ENCODE measurements around the gene ADAM11. TPM values are rescaled to one million over a fixed set of nuclear protein-coding genes. Genes with fewer than 3 reads are reported as not detected.

ADAM11 gene
- total and polyA plus RNA-seq, 2 of the 13 experiments (the other 11 are each of a cell fraction or from before 2014, with no cell fraction given): 0.38 to 0.91 TPM

DNA sequence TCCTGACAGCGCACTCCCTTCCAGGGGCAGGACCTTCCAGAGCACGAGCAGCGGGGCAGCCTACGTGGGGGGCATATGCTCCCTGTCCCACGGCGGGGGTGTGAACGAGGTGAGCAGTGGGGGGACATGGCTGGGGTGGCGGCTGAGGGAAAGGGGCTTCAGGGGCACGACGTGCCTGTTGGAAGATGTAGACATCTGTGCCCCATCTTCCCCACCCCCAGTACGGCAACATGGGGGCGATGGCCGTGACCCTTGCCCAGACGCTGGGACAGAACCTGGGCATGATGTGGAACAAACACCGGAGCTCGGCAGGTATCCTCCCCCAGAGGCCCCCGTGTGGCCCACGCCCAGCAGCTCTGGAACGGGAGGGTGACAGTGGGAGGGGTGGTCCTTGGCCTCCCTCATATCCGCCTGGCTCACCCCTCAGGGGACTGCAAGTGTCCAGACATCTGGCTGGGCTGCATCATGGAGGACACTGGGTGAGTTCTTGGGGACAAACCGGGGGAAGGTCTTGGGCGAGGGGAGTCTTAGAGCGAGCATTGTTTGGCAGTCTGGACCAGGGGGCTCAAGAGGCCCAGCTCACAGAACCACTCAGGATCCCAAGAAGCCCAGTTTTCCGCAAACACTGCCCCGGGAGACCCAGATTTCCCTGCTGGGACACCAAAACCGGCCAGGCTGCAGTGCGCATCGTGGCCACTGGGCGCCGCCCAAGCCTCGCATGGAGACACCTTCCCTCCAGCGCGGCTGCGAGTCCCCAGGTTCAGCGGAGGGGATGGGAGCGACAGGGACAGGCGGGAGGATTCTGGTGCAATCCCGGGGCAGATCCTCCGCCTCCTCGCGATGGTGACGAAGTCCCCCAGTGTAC lies 15.7 kb downstream of the ADAM11 start (continued):
- TF ChIP-seq, protein P1, sequence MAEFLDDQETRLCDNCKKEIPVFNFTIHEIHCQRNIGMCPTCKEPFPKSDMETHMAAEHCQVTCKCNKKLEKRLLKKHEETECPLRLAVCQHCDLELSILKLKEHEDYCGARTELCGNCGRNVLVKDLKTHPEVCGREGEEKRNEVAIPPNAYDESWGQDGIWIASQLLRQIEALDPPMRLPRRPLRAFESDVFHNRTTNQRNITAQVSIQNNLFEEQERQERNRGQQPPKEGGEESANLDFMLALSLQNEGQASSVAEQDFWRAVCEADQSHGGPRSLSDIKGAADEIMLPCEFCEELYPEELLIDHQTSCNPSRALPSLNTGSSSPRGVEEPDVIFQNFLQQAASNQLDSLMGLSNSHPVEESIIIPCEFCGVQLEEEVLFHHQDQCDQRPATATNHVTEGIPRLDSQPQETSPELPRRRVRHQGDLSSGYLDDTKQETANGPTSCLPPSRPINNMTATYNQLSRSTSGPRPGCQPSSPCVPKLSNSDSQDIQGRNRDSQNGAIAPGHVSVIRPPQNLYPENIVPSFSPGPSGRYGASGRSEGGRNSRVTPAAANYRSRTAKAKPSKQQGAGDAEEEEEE (CRISPR knock-in tag; IDR thresholded peaks at IDR 0.05; ENCODE audit: borderline replicate concordance): no peak
- TF ChIP-seq TBX3 (IDR thresholded peaks at IDR 0.05; ENCODE audit: borderline replicate concordance) (no peak), FOXP1 (IDR thresholded peaks at IDR 0.05) (no peak), FOXP1 (CRISPR knock-in tag; IDR thresholded peaks at IDR 0.05) (no peak), MYC (CRISPR knock-in tag; IDR thresholded peaks at IDR 0.05; ENCODE audit: borderline replicate concordance) (peak; percentile 39), KLF12 (CRISPR knock-in tag; IDR thresholded peaks at IDR 0.05; ENCODE audit: borderline replicate concordance) (no peak), HOXA7 (CRISPR knock-in tag; IDR thresholded peaks at IDR 0.05) (no peak), ZNF782 (CRISPR knock-in tag; IDR thresholded peaks at IDR 0.05; ENCODE audit: borderline replicate concordance) (no peak), ZNF567 (CRISPR knock-in tag; IDR thresholded peaks at IDR 0.05; ENCODE audit: borderline replicate concordance) (no peak), NCOA2 (CRISPR knock-in tag; IDR thresholded peaks at IDR 0.05) (0 out of 2 replicates have a peak, but pooled peaks have one; percentile 26), ZNF367 (CRISPR knock-in tag; IDR thresholded peaks at IDR 0.05; ENCODE audit: borderline replicate concordance) (no peak), XBP1 (CRISPR knock-in tag; IDR thresholded peaks at IDR 0.05) (no peak), ZNF879 (CRISPR knock-in tag; IDR thresholded peaks at IDR 0.05) (no peak), GFI1 (CRISPR knock-in tag; IDR thresholded peaks at IDR 0.05; ENCODE audit: borderline replicate concordance) (no peak; the same call in 1 of the 2 replicates), ZNF549 (CRISPR knock-in tag; IDR thresholded peaks at IDR 0.05) (no peak), ZNF331 (CRISPR knock-in tag; IDR thresholded peaks at IDR 0.05) (no peak; the same call in 1 of the 2 replicates), ZIK1 (CRISPR knock-in tag; IDR thresholded peaks at IDR 0.05; ENCODE audit: borderline replicate concordance, low read depth) (no peak), GABPA (IDR thresholded peaks at IDR 0.05; ENCODE audit: low read depth, low read length) (no peak), GABPA (CRISPR knock-in tag; IDR thresholded peaks at IDR 0.05; ENCODE audit: low read depth) (no peak), SAFB2 (CRISPR knock-in tag; IDR thresholded peaks at IDR 0.05; ENCODE audit: borderline replicate concordance, low read depth) (no peak)
- TF ChIP-seq, protein P2, sequence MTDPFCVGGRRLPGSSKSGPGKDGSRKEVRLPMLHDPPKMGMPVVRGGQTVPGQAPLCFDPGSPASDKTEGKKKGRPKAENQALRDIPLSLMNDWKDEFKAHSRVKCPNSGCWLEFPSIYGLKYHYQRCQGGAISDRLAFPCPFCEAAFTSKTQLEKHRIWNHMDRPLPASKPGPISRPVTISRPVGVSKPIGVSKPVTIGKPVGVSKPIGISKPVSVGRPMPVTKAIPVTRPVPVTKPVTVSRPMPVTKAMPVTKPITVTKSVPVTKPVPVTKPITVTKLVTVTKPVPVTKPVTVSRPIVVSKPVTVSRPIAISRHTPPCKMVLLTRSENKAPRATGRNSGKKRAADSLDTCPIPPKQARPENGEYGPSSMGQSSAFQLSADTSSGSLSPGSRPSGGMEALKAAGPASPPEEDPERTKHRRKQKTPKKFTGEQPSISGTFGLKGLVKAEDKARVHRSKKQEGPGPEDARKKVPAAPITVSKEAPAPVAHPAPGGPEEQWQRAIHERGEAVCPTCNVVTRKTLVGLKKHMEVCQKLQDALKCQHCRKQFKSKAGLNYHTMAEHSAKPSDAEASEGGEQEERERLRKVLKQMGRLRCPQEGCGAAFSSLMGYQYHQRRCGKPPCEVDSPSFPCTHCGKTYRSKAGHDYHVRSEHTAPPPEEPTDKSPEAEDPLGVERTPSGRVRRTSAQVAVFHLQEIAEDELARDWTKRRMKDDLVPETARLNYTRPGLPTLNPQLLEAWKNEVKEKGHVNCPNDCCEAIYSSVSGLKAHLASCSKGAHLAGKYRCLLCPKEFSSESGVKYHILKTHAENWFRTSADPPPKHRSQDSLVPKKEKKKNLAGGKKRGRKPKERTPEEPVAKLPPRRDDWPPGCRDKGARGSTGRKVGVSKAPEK (CRISPR knock-in tag; IDR thresholded peaks at IDR 0.05; ENCODE audit: borderline replicate concordance): no peak
- TF ChIP-seq, protein P3, sequence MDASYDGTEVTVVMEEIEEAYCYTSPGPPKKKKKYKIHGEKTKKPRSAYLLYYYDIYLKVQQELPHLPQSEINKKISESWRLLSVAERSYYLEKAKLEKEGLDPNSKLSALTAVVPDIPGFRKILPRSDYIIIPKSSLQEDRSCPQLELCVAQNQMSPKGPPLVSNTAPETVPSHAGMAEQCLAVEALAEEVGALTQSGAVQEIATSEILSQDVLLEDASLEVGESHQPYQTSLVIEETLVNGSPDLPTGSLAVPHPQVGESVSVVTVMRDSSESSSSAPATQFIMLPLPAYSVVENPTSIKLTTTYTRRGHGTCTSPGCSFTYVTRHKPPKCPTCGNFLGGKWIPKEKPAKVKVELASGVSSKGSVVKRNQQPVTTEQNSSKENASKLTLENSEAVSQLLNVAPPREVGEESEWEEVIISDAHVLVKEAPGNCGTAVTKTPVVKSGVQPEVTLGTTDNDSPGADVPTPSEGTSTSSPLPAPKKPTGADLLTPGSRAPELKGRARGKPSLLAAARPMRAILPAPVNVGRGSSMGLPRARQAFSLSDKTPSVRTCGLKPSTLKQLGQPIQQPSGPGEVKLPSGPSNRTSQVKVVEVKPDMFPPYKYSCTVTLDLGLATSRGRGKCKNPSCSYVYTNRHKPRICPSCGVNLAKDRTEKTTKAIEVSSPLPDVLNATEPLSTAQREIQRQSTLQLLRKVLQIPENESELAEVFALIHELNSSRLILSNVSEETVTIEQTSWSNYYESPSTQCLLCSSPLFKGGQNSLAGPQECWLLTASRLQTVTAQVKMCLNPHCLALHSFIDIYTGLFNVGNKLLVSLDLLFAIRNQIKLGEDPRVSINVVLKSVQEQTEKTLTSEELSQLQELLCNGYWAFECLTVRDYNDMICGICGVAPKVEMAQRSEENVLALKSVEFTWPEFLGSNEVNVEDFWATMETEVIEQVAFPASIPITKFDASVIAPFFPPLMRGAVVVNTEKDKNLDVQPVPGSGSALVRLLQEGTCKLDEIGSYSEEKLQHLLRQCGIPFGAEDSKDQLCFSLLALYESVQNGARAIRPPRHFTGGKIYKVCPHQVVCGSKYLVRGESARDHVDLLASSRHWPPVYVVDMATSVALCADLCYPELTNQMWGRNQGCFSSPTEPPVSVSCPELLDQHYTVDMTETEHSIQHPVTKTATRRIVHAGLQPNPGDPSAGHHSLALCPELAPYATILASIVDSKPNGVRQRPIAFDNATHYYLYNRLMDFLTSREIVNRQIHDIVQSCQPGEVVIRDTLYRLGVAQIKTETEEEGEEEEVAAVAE (CRISPR knock-in tag; IDR thresholded peaks at IDR 0.05; ENCODE audit: borderline replicate concordance): 0 out of 2 replicates have a peak, but pooled peaks have one; percentile 7
